Heart left ventricle (tissue), 13 donors: ENCODE results near the gene GLRA1.

Source experiments
- POLR2A ChIP-seq, 2 donors: fragments of 450-650 bp; IDR thresholded peaks; one replicate each; pipeline ENCODE4 v1.6.1; 2017; ENCODE audit warnings: antibody characterized with exemption in 2 of 2, mild to moderate bottlenecking in 2 of 2, moderate library complexity in 2 of 2
- TF ChIP-seq, protein P1 (sequence below), 12 donors: fragments of 200-600 bp; sonication (generic) in 4 of 12; IDR thresholded peaks; one replicate each; pipeline versions ENCODE4 v1.5.0 to v1.8.0; 2018 to 2022; ENCODE audit warnings: antibody characterized with exemption in 12 of 12, mild to moderate bottlenecking in 5 of 12
- donor health status: ischemic (EF 13 %, LVEDD 7.1; RV severe dilation, severe dysfunction).
- donor health status: DM: no; HTN: yes; CAD: no.
- donor health status: DM: no; HTN: no; CAD: no.
- donor health status: ischemic (EF 25% LVEDD 6.9; RV normal size, moderate dysfunction).
- donor health status: ischemic (EF 25% LVEDD 5.7; RV mildly dilated, moderate dysfunction).
- donor health status: ischemic (EF 35%, LVEDD 5.7; RV mildly dilated, moderate dysfunction).
- donor health status: nonischemic (EF 11% LVEDD 7.7; RV severe dilation, severe dysfunction).
- donor health status: DM: yes; HTN: yes; CAD: no.
- donor health status: PGD.
- donor health status: ischemic (EF 29% LVEDD 5.4; RV normal size, mild dysfunction).
- donor health status: nonischemic (EF 23%, LVEDD 6.1; RV moderate dilation, normal function).

DNA sequence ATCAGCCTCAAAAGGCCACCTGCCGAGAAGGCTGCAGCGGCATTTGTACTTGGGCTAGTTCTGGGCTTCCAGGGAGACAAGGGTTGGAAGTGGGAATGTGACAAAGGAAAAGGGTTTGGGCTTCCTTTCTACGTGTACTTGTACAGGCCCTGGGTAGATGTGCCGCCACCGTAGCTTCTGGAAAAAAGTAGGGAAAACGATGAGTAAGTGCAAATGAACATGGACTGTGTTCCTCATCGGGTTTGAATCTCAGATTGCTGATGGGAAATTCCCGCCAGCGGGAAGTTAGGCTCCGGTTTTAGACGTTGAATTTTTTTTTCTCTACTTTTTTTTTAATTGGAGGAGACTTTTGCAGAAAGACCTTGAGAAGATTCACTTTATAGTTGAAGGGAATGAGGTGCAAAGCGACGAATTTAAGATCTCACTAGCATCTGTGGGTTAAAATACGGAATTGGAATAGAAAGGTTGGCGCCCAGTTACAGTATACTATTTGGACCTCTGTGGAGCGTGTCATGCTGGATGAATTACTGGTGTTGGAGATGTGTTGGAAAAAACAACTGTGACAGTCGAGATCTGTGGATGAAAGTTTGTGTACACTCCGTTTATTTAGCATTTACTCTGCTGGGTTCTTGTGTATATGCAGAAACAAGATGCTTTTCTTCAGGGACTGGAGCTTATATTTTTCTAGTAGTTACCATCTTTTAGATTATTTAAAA lies 151.6 kb downstream of the GLRA1 start:
- TF ChIP-seq, protein P1, sequence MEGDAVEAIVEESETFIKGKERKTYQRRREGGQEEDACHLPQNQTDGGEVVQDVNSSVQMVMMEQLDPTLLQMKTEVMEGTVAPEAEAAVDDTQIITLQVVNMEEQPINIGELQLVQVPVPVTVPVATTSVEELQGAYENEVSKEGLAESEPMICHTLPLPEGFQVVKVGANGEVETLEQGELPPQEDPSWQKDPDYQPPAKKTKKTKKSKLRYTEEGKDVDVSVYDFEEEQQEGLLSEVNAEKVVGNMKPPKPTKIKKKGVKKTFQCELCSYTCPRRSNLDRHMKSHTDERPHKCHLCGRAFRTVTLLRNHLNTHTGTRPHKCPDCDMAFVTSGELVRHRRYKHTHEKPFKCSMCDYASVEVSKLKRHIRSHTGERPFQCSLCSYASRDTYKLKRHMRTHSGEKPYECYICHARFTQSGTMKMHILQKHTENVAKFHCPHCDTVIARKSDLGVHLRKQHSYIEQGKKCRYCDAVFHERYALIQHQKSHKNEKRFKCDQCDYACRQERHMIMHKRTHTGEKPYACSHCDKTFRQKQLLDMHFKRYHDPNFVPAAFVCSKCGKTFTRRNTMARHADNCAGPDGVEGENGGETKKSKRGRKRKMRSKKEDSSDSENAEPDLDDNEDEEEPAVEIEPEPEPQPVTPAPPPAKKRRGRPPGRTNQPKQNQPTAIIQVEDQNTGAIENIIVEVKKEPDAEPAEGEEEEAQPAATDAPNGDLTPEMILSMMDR (IDR thresholded peaks at IDR 0.05): no peak
- no peak for TF ChIP-seq POLR2A (IDR thresholded peaks at IDR 0.05)
